Adrenal gland (tissue), 12 donors: ENCODE measurements around the gene PRRC2A. TPM values are rescaled to one million over a fixed set of nuclear protein-coding genes. Genes with fewer than 3 reads are reported as not detected.

Experiments used
- DNase-seq, 7 donors: peaks; one replicate each; pipeline ENCODE4 v3.0.0-alpha.2; 2019 to 2020
- H3K27ac ChIP-seq, 5 donors: fragments of 200-600 bp; sonication (generic) in 4 of 5; 1 replicate in 3 of 5; 2 replicates in 2 of 5; pipeline versions ENCODE4 v1.5.1 to v1.8.0; 2016 to 2020; ENCODE audit warnings: mild to moderate bottlenecking in 1 of 5
- H3K27me3 ChIP-seq: fragments of 200-600 bp; 2 replicates; pipeline ENCODE4 v1.8.0; 2021
- H3K36me3 ChIP-seq, 2 donors: fragments of 200-600 bp; replicated peaks in 1 of 2; 1 replicate in 1 of 2; 2 replicates in 1 of 2; pipeline versions ENCODE4 v1.5.1 to v1.8.0; 2018 to 2022
- H3K4me1 ChIP-seq, 2 donors: fragments of 200-600 bp; replicated peaks in 1 of 2; 1 replicate in 1 of 2; 2 replicates in 1 of 2; pipeline versions ENCODE4 v1.5.1 to v1.8.0; 2018 to 2021
- H3K4me3 ChIP-seq, 4 donors: fragments of 200-600 bp; sonication (generic) in 3 of 4; one replicate each; pipeline ENCODE4 v1.5.1; 2016 to 2018
- H3K9me3 ChIP-seq, 3 donors: fragments of 200-600 bp; sonication (generic) in 1 of 3; replicated peaks in 1 of 3; 1 replicate in 2 of 3; 2 replicates in 1 of 3; pipeline versions ENCODE4 v1.5.1 to v1.8.0; 2016 to 2021
- POLR2A ChIP-seq, 2 donors: fragments of 450-650 bp; IDR thresholded peaks; one replicate each; pipeline ENCODE4 v1.6.1; 2017; ENCODE audit warnings: antibody characterized with exemption in 2 of 2, mild to moderate bottlenecking in 2 of 2, moderate library complexity in 1 of 2
- whole genome bisulfite sequencing, 4 donors: extraction: QIAGEN DNeasy Blood & Tissue Kit in 2 of 4; methylation state at CpG; one replicate each; pipeline versions ENCODE4 v1.1.5 to v1.1.7; 2013 to 2017; 5-methylcytosine and 5-hydroxymethylcytosine counted together
- intact Hi-C, 2 donors: fragments of 100-400 bp; cut with DNase I; formaldehyde crosslinking; loops; one replicate each; pipeline versions ENCODE4 v1.14.1 to v1.15.0; 2022 to 2023
- polyA plus RNA-seq, 3 donors: library from polyadenylated mRNA; stranded (reverse); fragments of 200-250 nt in 2 of 3; fragments of 350-450 nt in 1 of 3; fragmentation: Illumina TruSeq in 1 of 3; extraction: RNeasy Lipid Tissue Mini Kit (QIAGEN cat#74804) in 1 of 3; gene quantifications; one replicate each; pipeline ENCODE4 v1.2.3, GENCODE V29; 2013 to 2014
- total RNA-seq, 9 donors: library from RNA; depleted of rRNA in 4 of 9; stranded (reverse); fragments of >200 nt in 4 of 9; fragments of 120-200 nt in 1 of 9; fragmentation: NEBNext Ultra II Directional in 1 of 9; extraction: Animal tissue kit (Norgen Biotek cat#: 25700) in 1 of 9; gene quantifications; one replicate each; pipeline versions ENCODE4 v1.1.0 to v1.2.4, GENCODE V29; 2013 to 2023
- TF ChIP-seq, protein P1 (sequence below), 6 experiments: fragments of 450-650 bp in 4 of 6; fragments of 200-600 bp in 2 of 6; sonication (generic) in 1 of 6; IDR thresholded peaks; 1 replicate in 5 of 6; 2 replicates in 1 of 6; pipeline versions ENCODE4 v1.5.1 to v1.8.0; 2016 to 2021; ENCODE audit warnings: antibody characterized with exemption in 6 of 6, mild to moderate bottlenecking in 2 of 6, moderate library complexity in 1 of 6
- donor health status: healthy with polysubstance abuse.
- donor health status: Bipolar disorder and iron deficiency.
- donor health status: DM: yes; HTN: yes; CAD: no.
- donor health status: DM: no; HTN: no; CAD: no.
- donor health status: DM: no; HTN: no; CAD: no.
- donor health status: DM: yes; HTN: yes; CAD: no.

Gene PRRC2A
- total and polyA plus RNA-seq, 12 donors = 31.9 to 419 (median 121) TPM

DNA sequence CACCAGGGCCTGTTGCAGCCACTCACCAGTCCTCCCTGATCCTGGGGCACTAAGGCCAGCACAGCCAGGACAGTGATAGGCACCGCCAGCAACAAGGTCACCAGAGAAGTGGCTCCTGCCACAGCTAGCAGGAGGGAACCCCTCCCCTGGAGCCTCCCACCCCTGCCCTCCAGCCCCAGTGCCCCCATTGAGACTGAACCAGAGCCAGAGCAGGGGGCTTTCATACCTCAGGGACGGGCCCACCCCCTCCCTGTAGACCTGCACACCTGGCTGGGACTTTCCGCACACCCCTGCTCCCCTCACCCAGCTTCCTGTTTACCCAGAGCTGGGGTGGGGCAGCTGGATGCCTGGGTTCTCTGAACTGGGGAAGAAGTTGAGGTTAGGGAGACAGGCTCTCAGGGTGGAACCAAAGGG is 38.3 kb upstream of the PRRC2A start, which contains the start of gene LTB:
LTB (minus strand) TSS at position 195 of the 414 bp plus-strand sequence; CDS start at position 188, 7 bp downstream.
- H3K36me3 ChIP-seq = no peaks in the 10 kb centered on the region
- H3K27me3 ChIP-seq = no peaks in the 10 kb centered on the region
- peak within 1 kb of the TSS in 3 of 4 donors; percentile 54 to 63 (median 59) for H3K4me3 ChIP-seq
- no peak for DNase-seq
- peaks cover 4 to 5% of the 10 kb centered on the region in 2 donors for H3K4me1 ChIP-seq
- peak within 1 kb of the TSS in 4 of 5 donors; percentile 45 to 77 (median 68) for H3K27ac ChIP-seq
- 51 to 60% methylated on average over 3 of the region's 3 CpGs; no CpG with 5 or more reads in 2 of the 4 donors for WGBS, 4 donors
- no peaks in the 10 kb centered on the region for H3K9me3 ChIP-seq
- intact Hi-C loops = no loop called here
- TF ChIP-seq POLR2A (IDR thresholded peaks at IDR 0.05) = no peak
- TF ChIP-seq, protein P1, sequence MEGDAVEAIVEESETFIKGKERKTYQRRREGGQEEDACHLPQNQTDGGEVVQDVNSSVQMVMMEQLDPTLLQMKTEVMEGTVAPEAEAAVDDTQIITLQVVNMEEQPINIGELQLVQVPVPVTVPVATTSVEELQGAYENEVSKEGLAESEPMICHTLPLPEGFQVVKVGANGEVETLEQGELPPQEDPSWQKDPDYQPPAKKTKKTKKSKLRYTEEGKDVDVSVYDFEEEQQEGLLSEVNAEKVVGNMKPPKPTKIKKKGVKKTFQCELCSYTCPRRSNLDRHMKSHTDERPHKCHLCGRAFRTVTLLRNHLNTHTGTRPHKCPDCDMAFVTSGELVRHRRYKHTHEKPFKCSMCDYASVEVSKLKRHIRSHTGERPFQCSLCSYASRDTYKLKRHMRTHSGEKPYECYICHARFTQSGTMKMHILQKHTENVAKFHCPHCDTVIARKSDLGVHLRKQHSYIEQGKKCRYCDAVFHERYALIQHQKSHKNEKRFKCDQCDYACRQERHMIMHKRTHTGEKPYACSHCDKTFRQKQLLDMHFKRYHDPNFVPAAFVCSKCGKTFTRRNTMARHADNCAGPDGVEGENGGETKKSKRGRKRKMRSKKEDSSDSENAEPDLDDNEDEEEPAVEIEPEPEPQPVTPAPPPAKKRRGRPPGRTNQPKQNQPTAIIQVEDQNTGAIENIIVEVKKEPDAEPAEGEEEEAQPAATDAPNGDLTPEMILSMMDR (IDR thresholded peaks at IDR 0.05) = no peak

- DNase-seq = no peak
- Histone ChIP-seq H3K27ac (peak overlapping the region in 2 of 5 donors; percentile 6 to 63), H3K36me3 (no peaks in the 10 kb centered on the region), H3K9me3 (no peaks in the 10 kb centered on the region), H3K27me3 (no peaks in the 10 kb centered on the region), H3K4me1 (peaks cover 3 to 5% of the 10 kb centered on the region in 2 donors), H3K4me3 (no peak overlapping the region)
- intact Hi-C loops = no loop called here
- no peak for TF ChIP-seq POLR2A (IDR thresholded peaks at IDR 0.05)
- TF ChIP-seq, protein P1 (IDR thresholded peaks at IDR 0.05) = peak in 3 of 6 experiments; percentile 3 to 23 (median 15)
- 49 to 69% (median 61%) methylated on average over 2 of the region's 2 CpGs for WGBS, 4 donors
Observed at GRCh38 chr6:31585491-31585890, 35.0 kb upstream of the PRRC2A start.

GRCh38 chr6:31586008-31586407 is 34.5 kb upstream of the PRRC2A start, which contains the start of gene LST1:
LST1 (plus strand) TSS chr6:31586277; CDS start chr6:31587300, 1,023 bp downstream.
- TF ChIP-seq, protein P1 (IDR thresholded peaks at IDR 0.05) = no peak
- TF ChIP-seq POLR2A (IDR thresholded peaks at IDR 0.05) = no peak
- peak in 2 of 7 donors; percentile 25 to 31 for DNase-seq
- peak within 1 kb of the TSS in 3 of 5 donors; percentile 6 to 63 (median 12) for H3K27ac ChIP-seq
- intact Hi-C loops = no loop called here
- peaks cover 0 to 5% of the 10 kb centered on the region in 2 donors for H3K4me1 ChIP-seq
- H3K4me3 ChIP-seq = no peak within 1 kb of the TSS
- H3K36me3 ChIP-seq = no peaks in the 10 kb centered on the region
- WGBS, 4 donors = 23 to 53% (median 50%) methylated on average over 1 of the region's 1 CpG
- no peaks in the 10 kb centered on the region for H3K27me3 ChIP-seq
- H3K9me3 ChIP-seq = no peaks in the 10 kb centered on the region

DNA sequence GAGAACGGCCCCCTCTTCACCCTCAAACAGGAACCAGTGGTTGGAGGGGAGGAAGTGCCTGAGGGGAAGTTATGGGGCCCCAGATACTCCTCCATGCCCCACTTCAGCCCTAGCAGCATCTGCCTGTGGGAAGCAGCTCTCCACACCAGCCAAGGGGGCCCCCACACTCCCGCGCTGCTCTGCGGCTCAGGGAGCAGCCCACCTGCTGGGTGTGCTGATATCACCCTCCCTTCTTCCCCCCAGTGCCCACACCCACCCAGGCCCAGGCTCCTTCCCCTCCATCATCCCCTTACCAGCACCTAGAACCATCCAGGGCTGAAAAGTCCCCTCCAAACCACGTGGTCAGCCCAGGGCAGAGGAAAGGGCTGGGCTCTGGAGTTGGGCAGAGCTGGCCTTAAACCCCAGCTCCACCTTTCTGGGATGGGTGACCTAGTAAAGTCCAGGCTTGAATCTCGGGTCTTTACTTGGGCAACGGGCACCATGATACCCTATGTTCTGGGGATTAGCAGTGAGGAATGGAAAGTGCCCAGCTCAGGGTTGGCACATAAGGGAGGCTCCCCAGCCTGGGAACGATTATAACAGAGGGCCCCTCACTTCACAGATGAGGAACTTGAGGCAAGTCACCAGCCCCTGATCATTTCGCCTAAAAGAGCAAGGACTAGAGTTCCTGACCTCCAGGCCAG is 33.8 kb upstream of the PRRC2A start:
- H3K4me3 ChIP-seq = no peak overlapping the region
- H3K27me3 ChIP-seq = no peaks in the 10 kb centered on the region
- peak overlapping the region in 2 of 5 donors; percentile 12 to 63 for H3K27ac ChIP-seq
- 46 to 56% (median 54%) methylated on average over 4 to 9 of the region's 9 CpGs for WGBS, 4 donors
- H3K9me3 ChIP-seq = no peaks in the 10 kb centered on the region
- intact Hi-C loops = no loop called here
- DNase-seq = no peak
- TF ChIP-seq, protein P1 (IDR thresholded peaks at IDR 0.05) = no peak
- no peak for TF ChIP-seq POLR2A (IDR thresholded peaks at IDR 0.05)
- H3K4me1 ChIP-seq = peaks cover 0 to under 1% of the 10 kb centered on the region in 2 donors
- no peaks in the 10 kb centered on the region for H3K36me3 ChIP-seq
